SW480 (cell line): ENCODE measurements around the gene MICAL2.

Source experiments
- DNase-seq: peaks from one replicate; pipeline ENCODE4 v3.0.0-alpha.2; 2016; ENCODE audit warnings: low spot score

The MICAL2 gene

DNA sequence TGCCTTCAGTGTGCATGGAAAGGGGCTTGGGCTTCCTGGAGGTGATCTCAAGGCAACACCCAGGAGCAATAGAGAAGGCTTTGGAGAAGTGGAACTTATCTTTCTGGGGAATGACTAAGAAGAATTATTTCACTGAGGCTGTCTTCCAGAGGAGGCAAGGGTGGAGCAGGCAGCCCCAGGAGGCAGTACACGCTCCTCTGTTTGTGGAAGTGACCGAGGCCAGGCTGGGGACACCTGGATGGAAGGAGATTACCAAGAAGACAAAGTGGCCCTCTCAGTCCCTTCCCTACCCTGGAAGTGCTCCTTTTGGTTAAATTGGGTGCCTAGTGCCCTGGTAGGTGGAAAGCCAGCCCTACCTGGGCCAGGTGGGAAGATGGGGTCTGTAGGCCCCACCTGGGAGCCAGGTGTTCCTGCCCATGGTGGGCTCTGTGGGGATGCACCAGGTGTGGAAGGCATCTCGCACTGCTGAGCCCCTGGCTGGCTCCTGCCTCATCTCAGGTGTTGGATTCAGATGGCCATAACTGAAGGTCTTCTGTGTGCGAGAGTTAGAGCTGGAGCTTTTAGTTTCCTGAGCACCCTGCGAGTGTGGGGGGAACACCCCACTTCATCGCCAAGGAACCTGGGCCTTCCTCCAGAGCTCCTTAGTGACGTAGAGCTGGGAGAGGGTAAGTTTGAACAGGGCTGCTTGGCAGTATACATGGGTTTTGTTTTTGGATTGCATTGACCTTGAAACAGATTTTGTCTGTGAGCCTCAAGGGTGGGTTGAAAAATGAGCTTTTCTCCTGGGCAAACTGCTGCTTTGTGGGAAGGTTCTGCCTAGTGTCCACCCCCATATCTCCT, 46.1 kb downstream of the MICAL2 start:
- DNase-seq = no peak

DNA sequence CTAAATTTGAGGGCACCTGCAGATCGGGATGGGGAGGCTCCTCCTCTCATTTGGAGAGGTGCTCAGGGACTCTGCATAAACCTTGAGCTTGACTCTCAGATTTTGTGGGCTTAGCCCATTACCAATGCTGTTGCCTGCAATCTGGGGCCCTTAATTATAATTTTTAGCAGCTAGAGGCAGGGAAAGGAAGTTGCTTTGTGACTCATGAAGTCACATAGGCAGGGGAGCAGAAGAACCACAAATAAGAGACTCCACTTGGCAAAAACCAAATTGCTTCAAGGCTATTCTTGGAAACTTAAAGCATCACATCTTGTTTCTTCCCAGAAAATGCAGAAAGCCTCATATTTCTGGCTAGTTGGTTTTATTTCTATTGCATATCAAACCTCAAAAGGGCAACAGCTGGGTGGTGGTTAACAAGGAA, 46.9 kb downstream of the MICAL2 start:
- no peak for DNase-seq

DNA sequence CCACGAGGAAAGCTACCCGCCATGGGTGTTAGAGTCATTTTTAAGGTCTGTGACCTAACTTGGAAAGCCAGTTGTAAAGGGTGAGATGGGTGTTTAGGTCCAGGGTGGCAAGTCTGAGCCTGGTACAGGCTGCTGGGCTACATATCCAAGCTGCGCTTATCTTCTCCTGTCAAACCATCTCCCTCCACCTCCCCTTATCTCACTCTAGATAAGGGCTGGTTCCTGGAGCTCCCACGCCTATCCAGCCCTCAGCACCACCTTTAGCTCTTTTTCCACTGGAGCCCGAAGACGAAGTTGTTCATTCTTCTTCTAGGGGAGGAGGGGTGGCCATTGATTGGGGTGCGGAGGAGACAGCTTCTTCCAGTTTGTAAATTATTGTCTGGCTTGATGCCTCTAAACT, 48.5 kb downstream of the MICAL2 start:
- no peak for DNase-seq

DNA sequence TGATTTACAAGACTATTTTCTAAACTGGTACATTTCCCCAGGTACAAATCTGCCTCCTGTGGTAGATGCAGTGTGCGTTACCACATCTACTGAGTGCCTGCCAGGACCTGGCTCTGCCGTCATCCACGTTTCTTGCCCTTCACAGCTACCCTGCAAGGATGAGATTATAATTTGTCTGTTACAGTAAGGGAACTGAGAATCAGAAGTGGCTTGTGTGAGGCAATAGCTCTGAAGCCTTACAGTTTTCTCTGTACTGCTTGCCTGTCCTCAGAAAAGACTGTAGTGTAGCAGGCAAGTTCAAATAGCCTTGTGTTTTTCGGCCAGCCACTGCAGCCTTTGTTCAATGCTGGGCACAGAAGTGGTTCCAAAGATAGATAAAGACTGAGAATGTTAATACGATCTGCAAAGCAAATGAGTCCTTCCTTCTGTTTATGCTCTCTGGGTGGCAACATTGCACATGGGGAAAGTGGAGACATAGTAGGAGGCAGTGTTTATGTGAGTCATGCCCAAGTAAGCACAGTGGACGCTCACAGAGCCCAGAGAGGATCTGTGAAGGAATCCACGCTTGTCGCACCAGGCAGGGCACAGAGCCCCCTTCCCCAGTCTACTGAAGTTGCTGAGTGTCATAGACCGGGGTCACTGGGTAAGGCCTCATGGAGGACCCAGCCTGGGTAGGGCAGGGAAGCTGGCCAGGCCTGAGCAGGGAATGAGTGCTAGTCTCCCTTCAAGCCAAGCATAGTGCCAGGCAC, 49.1 kb downstream of the MICAL2 start:
- DNase-seq = peak; percentile 38

DNA sequence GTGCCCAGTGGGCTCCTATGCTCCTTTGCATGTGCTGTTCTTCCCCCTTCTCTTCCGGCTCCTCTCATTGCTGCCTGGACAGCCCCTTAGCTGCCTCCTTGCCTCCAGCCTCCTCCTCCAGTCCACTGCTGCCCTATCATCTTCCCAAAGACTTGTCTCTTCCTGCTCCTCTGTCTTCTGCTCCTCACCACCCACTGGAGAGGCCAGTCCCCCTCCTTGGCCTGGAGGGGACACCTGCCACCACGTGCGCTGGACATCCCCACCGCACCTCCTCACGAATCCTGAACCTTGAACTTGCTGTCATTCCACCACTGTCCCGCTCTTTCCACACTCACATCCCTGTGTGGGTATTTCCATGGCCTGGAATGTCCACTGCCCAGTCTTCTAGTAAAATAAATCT, 49.8 kb downstream of the MICAL2 start:
- no peak for DNase-seq

DNA sequence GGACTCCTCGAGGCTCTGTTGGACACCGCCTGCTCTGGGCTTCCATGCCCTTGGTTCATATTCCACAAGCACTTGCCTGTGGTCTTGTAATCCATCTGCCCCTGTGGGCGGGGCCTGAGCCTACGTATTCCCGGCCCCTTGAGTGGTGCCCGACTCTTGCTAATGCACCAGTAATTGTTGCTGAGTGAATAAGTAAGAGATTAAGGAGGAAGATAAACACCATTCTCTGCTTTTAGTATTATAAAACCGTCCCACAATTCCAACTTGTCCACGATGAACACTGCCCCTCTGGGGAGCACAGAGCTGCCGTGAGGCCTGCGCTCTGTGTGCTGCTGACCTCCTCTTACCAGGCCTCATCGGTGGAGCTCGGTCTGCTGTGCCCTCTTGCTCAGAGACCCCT, 50.3 kb downstream of the MICAL2 start:
- DNase-seq = no peak

DNA sequence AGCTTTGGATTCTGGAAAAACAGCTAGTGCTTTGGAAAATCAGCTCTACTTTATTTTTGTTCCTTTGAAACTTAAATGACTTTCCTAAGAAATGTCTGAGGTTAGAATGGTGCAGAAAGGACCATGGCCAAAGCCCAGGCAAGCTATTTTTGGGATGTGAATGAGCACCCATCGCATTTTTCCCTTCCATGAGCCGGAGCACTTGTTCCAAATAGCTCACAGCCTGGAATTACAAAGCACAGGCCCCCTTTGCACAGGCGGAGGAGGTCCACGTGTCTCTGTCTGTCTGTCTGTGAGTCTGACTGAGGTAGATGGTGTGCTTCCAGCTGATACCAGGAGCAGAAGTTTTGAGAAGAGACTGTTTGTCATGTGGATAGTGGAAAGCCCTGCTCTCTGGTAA, 50.7 kb downstream of the MICAL2 start:
- no peak for DNase-seq

DNA sequence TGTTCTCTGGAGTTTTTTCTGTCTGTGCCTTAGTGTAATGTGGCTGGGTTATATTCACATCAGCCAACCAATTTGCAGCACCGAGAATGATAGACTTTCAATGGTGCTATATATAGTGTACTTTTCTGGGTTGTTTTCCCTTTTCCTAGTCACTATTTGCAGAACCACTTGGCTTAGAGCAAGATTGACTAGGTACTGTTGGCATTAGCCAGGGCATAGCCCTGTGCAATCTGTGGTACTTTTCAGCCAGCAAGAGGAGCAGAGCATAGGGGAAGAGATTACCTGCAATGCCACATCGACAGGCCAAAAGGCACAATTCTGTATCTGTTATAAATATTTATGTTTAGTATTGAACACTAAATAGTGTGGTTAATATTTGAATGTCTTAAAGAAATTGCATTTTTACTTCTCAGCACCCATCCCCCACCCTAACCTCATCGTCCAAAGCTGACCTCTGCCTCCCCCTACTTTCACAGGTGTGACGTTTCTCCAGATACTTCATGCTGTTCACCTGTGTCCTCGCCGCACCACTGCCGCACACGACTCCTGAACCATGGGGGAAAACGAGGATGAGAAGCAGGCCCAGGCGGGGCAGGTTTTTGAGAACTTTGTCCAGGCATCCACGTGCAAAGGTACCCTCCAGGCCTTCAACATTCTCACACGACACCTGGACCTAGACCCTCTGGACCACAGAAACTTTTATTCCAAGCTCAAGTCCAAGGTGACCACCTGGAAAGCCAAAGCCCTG, 51.4 kb downstream of the MICAL2 start:
- DNase-seq = no peak

DNA sequence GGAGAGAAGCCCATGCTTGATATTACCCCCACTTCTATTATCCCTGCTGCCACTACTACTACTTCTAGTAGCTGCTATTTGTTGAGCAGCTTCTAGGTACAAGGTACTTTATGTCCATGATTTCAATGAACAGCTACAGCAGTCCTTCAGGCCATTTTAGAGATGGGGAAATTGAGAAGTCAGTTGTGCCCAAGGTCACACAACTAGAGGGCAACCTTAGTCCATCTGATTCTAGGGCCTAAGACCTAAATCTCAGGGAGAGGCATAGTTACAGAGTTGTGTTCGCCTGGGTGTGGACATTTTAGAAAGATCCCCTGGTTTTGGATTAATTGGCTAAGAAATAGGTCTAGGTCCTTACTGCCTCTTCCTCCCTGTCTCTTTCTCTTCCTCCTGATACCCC, 52.3 kb downstream of the MICAL2 start:
- no peak for DNase-seq

DNA sequence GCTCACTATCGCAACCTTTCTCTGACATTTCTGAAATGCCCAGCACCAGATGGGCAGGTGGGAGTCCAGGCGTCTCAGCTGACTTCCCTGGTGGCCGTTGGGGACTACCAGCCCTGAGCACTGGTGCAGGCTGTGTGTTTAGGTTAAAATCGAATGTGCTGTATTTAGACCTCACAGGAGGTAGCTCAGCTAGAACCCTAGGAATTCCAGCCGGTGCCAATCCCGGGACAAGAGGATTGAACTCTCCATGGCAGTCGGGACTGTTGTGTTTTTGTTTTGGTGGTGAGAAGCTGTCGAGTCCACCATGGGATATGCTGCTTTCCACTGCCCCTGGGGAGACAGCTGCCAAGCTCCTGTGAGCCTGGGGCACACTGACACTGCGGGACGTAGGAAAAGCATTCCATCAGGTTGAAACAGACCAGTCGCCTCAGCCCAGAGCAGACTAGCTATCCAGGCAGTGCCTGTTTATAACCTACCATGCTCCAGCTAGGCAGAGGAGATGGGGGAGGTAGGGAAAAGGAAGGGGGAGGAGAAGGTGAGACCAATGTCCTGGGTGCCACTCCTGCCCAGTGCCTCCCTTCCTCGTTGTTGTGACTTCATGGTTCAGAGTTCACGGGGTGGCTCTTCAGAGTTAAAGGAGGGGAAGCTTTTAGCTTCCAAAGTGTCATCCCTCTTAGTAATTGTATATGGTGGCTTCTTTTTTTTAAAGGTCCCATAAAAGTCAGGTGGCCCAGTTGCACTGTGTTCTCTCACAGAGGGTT, 53.0 kb downstream of the MICAL2 start:
- peak; percentile 65 for DNase-seq

DNA sequence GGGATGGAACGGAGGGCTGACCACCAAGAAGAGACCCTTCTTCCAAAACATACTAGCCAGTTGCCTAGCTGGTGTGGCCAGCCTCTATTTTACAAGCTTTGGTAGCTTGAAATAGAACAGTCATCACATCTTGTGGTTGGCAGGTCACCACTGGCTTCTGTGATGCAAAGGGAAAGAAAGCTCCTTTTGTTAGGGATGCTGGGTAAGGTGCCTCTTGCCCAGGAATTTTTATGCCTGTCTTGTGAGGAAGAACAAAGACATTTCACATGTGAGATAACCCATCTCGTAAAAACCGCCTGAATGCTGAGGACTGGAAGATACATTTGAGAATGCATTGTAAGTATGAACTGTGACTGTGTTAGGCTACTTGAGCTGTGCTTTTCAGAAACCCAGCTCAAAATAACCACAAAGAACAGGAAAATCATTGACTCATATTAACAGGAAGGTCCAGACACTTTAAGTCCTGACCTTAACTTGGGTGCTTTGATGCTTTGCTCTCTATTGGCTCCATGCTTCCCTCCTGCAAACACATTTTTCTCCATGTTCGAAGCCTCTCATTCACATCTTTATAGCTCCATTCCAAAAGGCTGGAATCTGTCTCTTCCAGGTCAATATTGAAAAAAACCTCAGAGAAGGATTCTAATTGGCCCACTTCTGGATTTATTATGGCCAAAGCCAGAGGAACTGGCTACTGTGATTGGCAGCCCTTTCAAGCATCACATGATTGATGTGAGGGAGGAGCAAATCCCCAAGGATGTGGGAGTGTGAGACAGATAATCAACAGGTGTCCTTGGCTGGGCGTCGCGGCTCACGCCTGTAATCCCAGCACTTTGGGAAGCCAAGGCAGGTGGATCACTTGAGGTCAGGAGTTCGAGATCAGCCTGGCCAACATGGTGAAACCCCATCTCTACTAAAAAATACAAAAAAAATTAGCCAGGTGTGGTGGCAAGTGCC, 53.9 kb downstream of the MICAL2 start:
- peak; percentile 96 for DNase-seq

DNA sequence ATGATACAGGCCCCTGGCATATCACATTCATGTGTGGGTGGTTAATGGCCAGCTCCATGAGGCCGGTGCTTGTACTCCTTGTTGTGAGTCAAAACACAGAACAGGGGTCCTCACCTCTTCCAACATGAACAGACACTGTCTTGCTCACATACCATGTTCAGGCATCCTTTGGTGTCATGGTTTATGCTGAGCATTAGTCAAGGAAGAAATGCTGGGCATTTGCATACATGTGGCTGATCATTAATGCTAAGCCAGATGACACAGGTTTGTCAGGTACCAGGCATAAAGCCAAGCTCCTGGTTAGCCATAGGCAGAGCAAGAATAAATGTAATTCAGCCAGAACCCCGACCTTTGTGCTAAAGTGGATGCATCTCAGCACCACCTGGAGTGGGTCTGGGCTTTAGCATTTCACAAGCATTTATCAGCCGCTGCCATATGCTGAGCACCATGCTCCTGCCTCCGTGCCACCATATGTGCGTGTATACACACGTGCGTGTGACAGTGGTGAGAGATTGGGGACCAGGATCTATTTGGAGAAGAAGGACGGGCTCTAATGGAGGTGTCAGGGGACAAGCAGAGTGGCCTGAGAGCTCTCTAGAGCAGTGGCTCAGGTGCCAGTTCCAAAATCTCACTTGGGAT, 55.0 kb downstream of the MICAL2 start:
- DNase-seq = no peak

DNA sequence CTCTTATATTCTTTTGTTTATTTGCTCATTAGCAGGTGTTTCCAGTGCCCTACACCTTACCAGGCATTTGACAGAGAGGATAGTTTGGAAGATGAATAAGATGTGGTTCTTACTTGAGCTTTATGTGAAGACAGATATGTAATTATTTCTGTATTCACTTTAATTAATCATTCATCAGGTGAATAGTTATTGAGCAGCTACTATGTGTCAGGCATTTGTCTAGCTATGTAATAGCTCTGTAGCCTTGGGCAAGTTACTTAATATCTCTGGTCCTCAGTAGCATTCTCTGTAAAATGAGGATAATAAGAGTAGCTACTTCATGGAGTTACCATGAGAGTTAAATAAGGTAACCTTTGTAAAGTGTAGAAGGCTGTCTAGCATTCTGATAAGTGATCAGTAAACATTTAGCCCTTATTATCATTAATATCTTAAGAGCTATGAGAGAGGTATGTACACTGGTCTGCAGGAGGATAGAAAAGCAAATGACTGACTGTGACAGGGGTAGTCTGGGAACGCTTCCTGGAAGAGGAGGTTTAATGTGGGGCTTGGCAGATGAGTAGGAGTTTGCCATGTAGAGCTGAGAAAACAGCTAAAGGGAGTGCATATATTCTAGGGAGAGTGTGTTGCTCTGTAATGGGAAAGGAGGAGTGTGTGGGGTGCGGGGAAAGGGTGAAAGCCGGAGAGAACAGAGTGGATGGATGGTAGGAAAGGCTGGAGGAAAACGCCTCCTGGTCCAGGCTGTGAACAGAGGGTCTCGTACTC, 56.1 kb downstream of the MICAL2 start:
- DNase-seq = no peak

DNA sequence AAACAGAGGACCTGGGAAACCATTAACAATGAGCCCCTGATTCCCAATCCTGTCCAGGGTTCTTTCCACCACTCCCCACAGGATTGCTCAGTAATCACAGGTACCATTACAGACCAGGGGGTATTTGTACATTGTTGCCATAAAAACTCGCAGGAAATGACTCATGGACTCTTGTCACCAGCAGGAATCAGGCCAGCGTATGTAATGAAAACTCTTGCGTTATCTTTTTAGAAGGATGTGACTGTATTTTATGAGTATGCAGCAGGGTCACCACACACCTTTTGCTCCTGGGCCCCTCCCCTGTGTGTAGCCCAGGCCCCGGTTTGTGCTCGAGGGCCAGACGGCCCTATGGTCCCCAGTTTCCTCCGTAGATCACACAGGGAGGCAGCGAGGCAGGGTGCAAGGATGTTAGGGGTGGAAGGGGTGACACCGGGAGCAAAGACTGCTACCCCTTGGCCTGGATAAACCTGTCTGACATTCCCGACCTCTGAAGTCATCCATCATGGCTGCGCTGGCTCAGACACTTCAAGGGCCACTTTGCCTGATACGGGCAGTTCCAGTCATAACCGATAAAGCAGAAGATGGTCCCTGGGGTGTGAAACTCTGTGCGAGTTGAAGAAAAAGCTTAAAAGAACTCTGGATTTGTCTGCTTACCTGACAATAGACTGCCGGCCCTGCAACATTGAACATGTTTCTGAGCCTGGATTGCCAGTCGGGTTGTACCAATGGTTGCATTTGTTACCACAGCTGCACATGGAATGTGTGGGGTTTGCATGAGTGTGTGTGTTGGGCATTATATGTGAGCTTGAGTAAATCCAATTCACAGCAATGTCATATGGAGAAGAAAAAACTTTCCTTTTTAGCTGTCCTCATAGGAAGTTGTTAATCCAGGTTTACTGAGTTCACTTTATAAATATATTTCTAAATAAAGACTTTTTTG, 56.9 kb downstream of the MICAL2 start:
- peak; percentile 98 for DNase-seq

DNA sequence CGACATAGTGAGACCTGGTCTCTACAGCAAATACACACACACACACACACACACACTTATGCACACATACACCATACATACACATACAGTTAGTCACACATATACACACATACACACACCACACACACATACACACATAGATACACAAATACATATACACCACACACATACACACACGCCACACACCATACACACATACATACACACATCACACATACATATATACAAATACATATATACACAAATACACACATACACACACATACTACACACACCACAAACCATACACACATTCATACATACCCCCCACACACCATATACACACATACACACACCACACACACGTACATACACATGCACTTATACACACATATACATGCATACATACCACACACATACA, 57.7 kb downstream of the MICAL2 start:
- DNase-seq = no peak

DNA sequence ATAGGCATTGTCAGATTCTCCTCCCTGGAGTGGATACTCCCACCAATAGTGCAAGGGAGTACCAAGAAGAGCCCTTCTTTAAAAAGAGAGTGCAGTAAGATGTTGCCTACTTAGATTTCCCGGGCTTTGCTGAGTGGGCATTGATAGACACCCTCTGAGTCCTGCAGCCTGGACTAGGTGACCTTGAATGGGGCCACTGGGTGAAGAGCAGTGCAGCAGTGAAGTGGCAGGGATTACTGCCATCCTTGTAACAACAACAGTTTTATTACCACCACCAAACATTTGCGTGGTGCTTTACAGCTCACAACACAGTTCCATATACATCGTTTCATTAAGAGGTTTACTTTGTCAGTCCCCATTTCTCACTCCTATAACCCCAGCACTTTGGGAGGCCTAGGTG, 59.4 kb downstream of the MICAL2 start:
- DNase-seq = no peak

DNA sequence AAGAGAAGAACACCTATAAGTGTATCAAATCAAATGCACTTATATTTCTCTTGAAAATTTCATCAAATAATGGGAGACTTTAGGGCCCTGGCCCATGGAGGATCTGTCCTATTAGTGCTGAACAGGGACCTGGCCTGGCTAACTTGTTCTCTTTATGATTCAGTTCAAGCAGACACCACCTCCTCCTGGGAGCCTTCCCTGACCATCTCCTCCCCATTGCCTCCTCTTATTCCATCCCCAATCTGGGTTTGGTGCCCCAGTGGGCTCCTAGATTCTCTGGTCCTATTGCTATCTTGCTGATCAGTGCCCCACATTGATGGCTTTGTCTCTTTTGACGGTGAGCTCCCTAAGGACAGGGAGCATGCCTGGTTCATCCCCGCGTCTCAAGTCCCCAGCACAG, 60.1 kb downstream of the MICAL2 start:
- no peak for DNase-seq

DNA sequence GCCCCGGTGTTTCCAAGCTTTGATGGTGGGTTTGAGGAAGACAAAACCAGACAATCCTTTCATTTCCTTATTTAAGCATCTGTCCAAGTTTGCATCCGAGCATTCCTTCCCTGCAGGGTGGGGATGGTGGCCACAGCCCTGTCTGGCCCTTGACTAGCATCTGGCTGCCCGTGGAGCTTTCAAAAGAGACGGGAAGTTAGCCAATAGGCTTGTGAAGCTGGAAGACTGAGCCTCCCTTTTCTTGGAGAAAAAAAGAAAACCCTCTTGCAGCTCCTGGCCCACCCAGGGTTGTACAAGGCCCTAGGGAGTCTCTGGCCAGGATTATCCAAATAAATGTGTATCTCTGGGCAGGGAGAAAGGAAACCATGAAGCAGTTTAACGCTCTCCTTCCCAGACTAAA, 60.6 kb downstream of the MICAL2 start:
- DNase-seq = no peak
